Stimulated activated CD8-positive, alpha-beta memory T cell treated with anti-CD3 and anti-CD28 coated beads, Interleukin-7, amount 100 ng/mL, for 4 hours (primary cell): ENCODE data around the gene EMD.
A peak's percentile ranks its signal among the peaks of the same experiment; 100 is the strongest.

Experiments
- DNase-seq, 2 donors: peaks; one replicate each; pipeline ENCODE4 v3.0.0-alpha.2; 2020; ENCODE audit warnings: low read depth in 2 of 2

Gene EMD

GRCh38 chrX:154355094-154355775 is 23.9 kb upstream of the EMD start:
- DNase-seq: no peak

GRCh38 chrX:154355776-154356140 is 23.3 kb upstream of the EMD start:
- no peak for DNase-seq

- DNase-seq: no peak
Measured at GRCh38 chrX:154356596-154356995, 22.5 kb upstream of the EMD start.

- DNase-seq: no peak
Measured at GRCh38 chrX:154357205-154357604, 21.9 kb upstream of the EMD start.

- DNase-seq: no peak
Measured at GRCh38 chrX:154358011-154358410, 21.1 kb upstream of the EMD start.

- no peak for DNase-seq
Measured at GRCh38 chrX:154358829-154359228, 20.3 kb upstream of the EMD start.

GRCh38 chrX:154359362-154360154 is 19.5 kb upstream of the EMD start:
- no peak for DNase-seq

- DNase-seq: no peak
Measured at GRCh38 chrX:154360155-154360713, 18.9 kb upstream of the EMD start.

GRCh38 chrX:154362085-154362742 is 16.9 kb upstream of the EMD start:
- no peak for DNase-seq

- DNase-seq: no peak
Measured at GRCh38 chrX:154363706-154364439, 15.2 kb upstream of the EMD start.

- DNase-seq: no peak
Measured at GRCh38 chrX:154365052-154365600, 14.0 kb upstream of the EMD start.

GRCh38 chrX:154365997-154366665 is 13.0 kb upstream of the EMD start:
- DNase-seq: no peak

- DNase-seq: no peak
Measured at GRCh38 chrX:154366666-154367055, 12.4 kb upstream of the EMD start.

GRCh38 chrX:154367474-154368308 is 11.4 kb upstream of the EMD start:
- DNase-seq: no peak

GRCh38 chrX:154368630-154369448 is 10.3 kb upstream of the EMD start:
- peak; percentile 90 to 95 for DNase-seq

- DNase-seq: peak; percentile 59 to 73
Measured at GRCh38 chrX:154369449-154370299, 9.4 kb upstream of the EMD start.

GRCh38 chrX:154370300-154371016 is 8.6 kb upstream of the EMD start:
- no peak for DNase-seq
